Ovary (tissue), 9 donors: Measurements from ENCODE around the gene MLNR. TPM values are rescaled to one million over a fixed set of nuclear protein-coding genes. Genes with fewer than 3 reads are reported as not detected.

ENCODE experiments used
- DNase-seq, 5 donors: peaks; one replicate each; pipeline ENCODE4 v3.0.0-alpha.2; 2019 to 2020
- H3K27ac ChIP-seq, 2 donors: fragments of 200-600 bp; one replicate each; pipeline versions ENCODE4 v1.5.1 to v1.8.0; 2019 to 2022
- H3K27me3 ChIP-seq: fragments of 200-600 bp; one replicate; pipeline ENCODE4 v1.8.0; 2022
- H3K36me3 ChIP-seq: fragments of 200-600 bp; sonication (generic); one replicate; pipeline ENCODE4 v1.5.1; 2019
- H3K4me1 ChIP-seq: one replicate; pipeline ENCODE4 v1.8.1; 2013; ENCODE audit warnings: mild to moderate bottlenecking, moderate library complexity; ENCODE audit not compliant: insufficient read depth
- H3K4me3 ChIP-seq: fragments of 200-600 bp; sonication (generic); one replicate; pipeline ENCODE4 v1.5.1; 2017
- H3K9me3 ChIP-seq, 2 donors: fragments of 200-600 bp in 1 of 2; sonication (generic) in 1 of 2; one replicate each; pipeline versions ENCODE4 v1.5.1 to v1.8.1; 2013 to 2019; ENCODE audit warnings: mild to moderate bottlenecking in 1 of 2, moderate library complexity in 1 of 2
- CTCF ChIP-seq, 3 donors: fragments of 450-650 bp in 2 of 3; fragments of 200-600 bp in 1 of 3; IDR thresholded peaks; one replicate each; pipeline versions ENCODE4 v1.5.1 to v1.8.0; 2016 to 2022; ENCODE audit warnings: antibody characterized with exemption in 3 of 3, mild to moderate bottlenecking in 1 of 3
- EP300 ChIP-seq: sonication (generic); formaldehyde crosslinking; IDR thresholded peaks from one replicate; pipeline ENCODE4 v1.6.1; 2017; ENCODE audit warnings: antibody characterized with exemption
- POLR2A ChIP-seq: fragments of 450-650 bp; IDR thresholded peaks from one replicate; pipeline ENCODE4 v1.6.1; 2017; ENCODE audit warnings: antibody characterized with exemption, mild to moderate bottlenecking, moderate library complexity
- WGBS, 3 donors: extraction: QIAGEN DNeasy Blood & Tissue Kit in 1 of 3; methylation state at CpG; one replicate each; pipeline versions ENCODE4 v1.1.5 to v1.1.7; 2013 to 2017; 5-methylcytosine and 5-hydroxymethylcytosine counted together
- intact Hi-C, 4 donors: fragments of 100-400 bp; cut with DNase I; formaldehyde crosslinking; loops; one replicate each; pipeline versions ENCODE4 v1.11.0 to v1.15.1; 2022 to 2023
- polyA plus RNA-seq, 2 donors: library from polyadenylated mRNA; stranded (reverse); fragments of 200-250 nt in 1 of 2; fragments of 350-450 nt in 1 of 2; fragmentation: Illumina TruSeq in 1 of 2; extraction: RNeasy Lipid Tissue Mini Kit (QIAGEN cat#74804) in 1 of 2; gene quantifications; one replicate each; pipeline ENCODE4 v1.2.3, GENCODE V29; 2013 to 2014
- total RNA-seq, 7 donors: library from RNA; depleted of rRNA in 2 of 7; stranded (reverse); fragments of >200 nt in 2 of 7; fragmentation: NEBNext Ultra II Directional in 3 of 7; extraction: Animal tissue kit (Norgen Biotek cat#: 25700) in 3 of 7; gene quantifications; one replicate each; pipeline versions ENCODE4 v1.1.0 to v1.2.4, GENCODE V29; 2016 to 2023
- donor health status: DM: no; HTN: no; CAD: no; lungs with moderate emphysema.
- donor health status: DM: no; HTN: no; CAD: no.
- donor health status: Bipolar disorder and iron deficiency.
- donor health status: DM: yes; HTN: yes; CAD: no.
- donor health status: DM: no; HTN: no; CAD: no.
- donor health status: DM: yes; HTN: yes; CAD: no.

Gene MLNR
- total and polyA plus RNA-seq, 9 donors: not detected

- 88 to 96% (median 94%) methylated on average over 3 of the region's 3 CpGs for WGBS, 3 donors
- Histone ChIP-seq H3K4me3 (no peak overlapping the region), H3K27me3 (no peaks in the 10 kb centered on the region), H3K4me1 (no peaks in the 10 kb centered on the region), H3K9me3 (no peaks in the 10 kb centered on the region), H3K27ac (no peak overlapping the region), H3K36me3 (no peaks in the 10 kb centered on the region)
- TF ChIP-seq EP300 (no peak), POLR2A (no peak), CTCF (IDR thresholded peaks at IDR 0.05) (no peak)
- DNase-seq: no peak
- intact Hi-C loops: no loop called here
Measured at GRCh38 chr13:49234741-49235140, 14.6 kb downstream of the MLNR start.

GRCh38 chr13:49235856-49236431 is 15.8 kb downstream of the MLNR start:
- Histone ChIP-seq H3K27me3 (no peaks in the 10 kb centered on the region), H3K4me3 (no peak overlapping the region), H3K9me3 (no peaks in the 10 kb centered on the region), H3K36me3 (no peaks in the 10 kb centered on the region), H3K4me1 (no peaks in the 10 kb centered on the region), H3K27ac (no peak overlapping the region)
- intact Hi-C loops: no loop called here
- TF ChIP-seq CTCF (IDR thresholded peaks at IDR 0.05) (no peak), POLR2A (no peak), EP300 (no peak)
- no peak for DNase-seq
- 74 to 80% (median 76%) methylated on average over 6 of the region's 6 CpGs for WGBS, 3 donors

- 89 to 96% (median 90%) methylated on average over 2 of the region's 2 CpGs for WGBS, 3 donors
Measured at GRCh38 chr13:49238621-49239020, 18.5 kb downstream of the MLNR start.

GRCh38 chr13:49240017-49240416 is 19.9 kb downstream of the MLNR start:
- H3K27ac ChIP-seq: no peak overlapping the region
- peaks cover 0 to 5% of the 10 kb centered on the region in 2 donors for H3K9me3 ChIP-seq
- TF ChIP-seq CTCF (IDR thresholded peaks at IDR 0.05): no peak
- no peak for TF ChIP-seq EP300
- no peak for TF ChIP-seq POLR2A
- H3K4me3 ChIP-seq: no peak overlapping the region
- 46 to 51% (median 47%) methylated on average over 4 of the region's 4 CpGs for WGBS, 3 donors
- DNase-seq: no peak
- no peaks in the 10 kb centered on the region for H3K36me3 ChIP-seq
- no peaks in the 10 kb centered on the region for H3K4me1 ChIP-seq
- intact Hi-C loops: no loop called here
- H3K27me3 ChIP-seq: no peaks in the 10 kb centered on the region

More at GRCh38 chr13:49238621-49239020, 18.5 kb downstream of the MLNR start:
- no peak overlapping the region for H3K4me3 ChIP-seq
- DNase-seq: no peak
- H3K36me3 ChIP-seq: no peaks in the 10 kb centered on the region
- peaks cover 0 to 5% of the 10 kb centered on the region in 2 donors for H3K9me3 ChIP-seq
- intact Hi-C loops: no loop called here
- H3K27ac ChIP-seq: no peak overlapping the region
- TF ChIP-seq POLR2A: no peak
- no peak for TF ChIP-seq EP300
- TF ChIP-seq CTCF (IDR thresholded peaks at IDR 0.05): no peak
- no peaks in the 10 kb centered on the region for H3K4me1 ChIP-seq
- H3K27me3 ChIP-seq: no peaks in the 10 kb centered on the region
